ENCODE data around the gene MATN3. TPM values are rescaled to one million over a fixed set of nuclear protein-coding genes. Genes with fewer than 3 reads are reported as not detected.

The MATN3 gene
- total RNA-seq, 1 experiment from 2014 or later = 3.5 TPM

GRCh38 chr2:20040489-20041172 lies 28.2 kb upstream of the MATN3 start:
- no peaks in the 10 kb centered on the region; the same call in 1 of the 2 replicates for H3K4me1 ChIP-seq (ENCODE audit: control insufficient read depth, insufficient read depth, low read length)
- H3K27ac ChIP-seq (ENCODE audit: low read length) = no peak overlapping the region
- no peaks in the 10 kb centered on the region for H3K9me3 ChIP-seq (ENCODE audit: control insufficient read depth, insufficient read depth, low read depth, low read length)
- peaks cover 7% of the 10 kb centered on the region for H3K36me3 ChIP-seq (ENCODE audit: control insufficient read depth, insufficient read depth, low read length)
- ChIA-PET CTCF (no interaction called here), POLR2A (interaction anchor here (1.0 kb wide), 1 partner anchor 25 kb away, joined by 4 read pairs; no protein-coding TSS in a partner anchor)
- no peak overlapping the region for H3K4me3 ChIP-seq (ENCODE audit: low read depth in 2 of 2, low read length in 2 of 2)
- ATAC-seq (peak; percentile 73; the same call in 1 of the 2 replicates), DNase-seq (ENCODE audit: low read depth, low spot score) (peak; percentile 42)
- in situ Hi-C loops (cut with HindIII; ENCODE audit: low pct_unique_long_range_greater_than_20kb, low sequenced_read_pairs) = no loop called here
- H3K27me3 ChIP-seq (ENCODE audit: control insufficient read depth, insufficient read depth, low read length) = no peaks in the 10 kb centered on the region
- no peak for TF ChIP-seq CTCF (IDR thresholded peaks at IDR 0.05)
- no TSS peak for BruUV-seq (replicated peaks)
- intact Hi-C loops (cut with micrococcal nuclease; ENCODE audit: unreplicated experiment) = no loop called here

DNA sequence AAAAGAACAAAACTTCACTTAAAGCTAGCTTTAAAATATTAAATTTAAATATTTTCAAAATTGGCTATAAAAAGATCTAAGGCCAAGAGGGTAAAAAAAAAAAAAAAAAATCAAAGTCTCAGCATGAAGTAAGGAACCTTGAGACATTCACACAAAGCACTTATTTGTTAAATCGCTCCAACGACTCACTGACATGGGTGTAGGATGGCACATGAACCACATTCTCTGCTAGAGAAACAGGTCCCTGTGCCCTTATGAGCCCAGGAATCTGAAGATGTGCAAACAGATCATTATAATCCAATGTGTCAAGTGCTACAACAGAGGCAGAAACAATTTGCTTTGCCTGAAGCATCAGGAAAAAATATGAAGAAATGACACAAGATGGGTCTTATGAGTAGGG lies 25.2 kb upstream of the MATN3 start:
- no peaks in the 10 kb centered on the region for H3K27me3 ChIP-seq (ENCODE audit: control insufficient read depth, insufficient read depth, low read length)
- CTCF ChIA-PET = interaction anchor here (0.7 kb wide), 1 partner anchor 14 kb away, joined by 4 read pairs; the partner anchor contains the start of gene LAPTM4A
- H3K4me1 ChIP-seq (ENCODE audit: control insufficient read depth, insufficient read depth, low read length) = no peaks in the 10 kb centered on the region; the same call in 1 of the 2 replicates
- ATAC-seq = no peak
- no peak overlapping the region for H3K4me3 ChIP-seq (ENCODE audit: low read depth in 2 of 2, low read length in 2 of 2)
- DNase-seq (ENCODE audit: low read depth, low spot score) = no peak
- intact Hi-C loops (cut with micrococcal nuclease; ENCODE audit: unreplicated experiment) (no loop called here), in situ Hi-C loops (cut with HindIII; ENCODE audit: low pct_unique_long_range_greater_than_20kb, low sequenced_read_pairs) (no loop called here)
- BruUV-seq (replicated peaks) = no TSS peak
- POLR2A ChIA-PET = interaction anchor here (0.7 kb wide), 1 partner anchor 9 kb away, joined by 11 read pairs; no protein-coding TSS in a partner anchor
- H3K27ac ChIP-seq (ENCODE audit: low read length) = no peak overlapping the region
- no peaks in the 10 kb centered on the region for H3K9me3 ChIP-seq (ENCODE audit: control insufficient read depth, insufficient read depth, low read depth, low read length)
- TF ChIP-seq, protein P1, sequence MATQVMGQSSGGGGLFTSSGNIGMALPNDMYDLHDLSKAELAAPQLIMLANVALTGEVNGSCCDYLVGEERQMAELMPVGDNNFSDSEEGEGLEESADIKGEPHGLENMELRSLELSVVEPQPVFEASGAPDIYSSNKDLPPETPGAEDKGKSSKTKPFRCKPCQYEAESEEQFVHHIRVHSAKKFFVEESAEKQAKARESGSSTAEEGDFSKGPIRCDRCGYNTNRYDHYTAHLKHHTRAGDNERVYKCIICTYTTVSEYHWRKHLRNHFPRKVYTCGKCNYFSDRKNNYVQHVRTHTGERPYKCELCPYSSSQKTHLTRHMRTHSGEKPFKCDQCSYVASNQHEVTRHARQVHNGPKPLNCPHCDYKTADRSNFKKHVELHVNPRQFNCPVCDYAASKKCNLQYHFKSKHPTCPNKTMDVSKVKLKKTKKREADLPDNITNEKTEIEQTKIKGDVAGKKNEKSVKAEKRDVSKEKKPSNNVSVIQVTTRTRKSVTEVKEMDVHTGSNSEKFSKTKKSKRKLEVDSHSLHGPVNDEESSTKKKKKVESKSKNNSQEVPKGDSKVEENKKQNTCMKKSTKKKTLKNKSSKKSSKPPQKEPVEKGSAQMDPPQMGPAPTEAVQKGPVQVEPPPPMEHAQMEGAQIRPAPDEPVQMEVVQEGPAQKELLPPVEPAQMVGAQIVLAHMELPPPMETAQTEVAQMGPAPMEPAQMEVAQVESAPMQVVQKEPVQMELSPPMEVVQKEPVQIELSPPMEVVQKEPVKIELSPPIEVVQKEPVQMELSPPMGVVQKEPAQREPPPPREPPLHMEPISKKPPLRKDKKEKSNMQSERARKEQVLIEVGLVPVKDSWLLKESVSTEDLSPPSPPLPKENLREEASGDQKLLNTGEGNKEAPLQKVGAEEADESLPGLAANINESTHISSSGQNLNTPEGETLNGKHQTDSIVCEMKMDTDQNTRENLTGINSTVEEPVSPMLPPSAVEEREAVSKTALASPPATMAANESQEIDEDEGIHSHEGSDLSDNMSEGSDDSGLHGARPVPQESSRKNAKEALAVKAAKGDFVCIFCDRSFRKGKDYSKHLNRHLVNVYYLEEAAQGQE (IDR thresholded peaks at IDR 0.05; ENCODE audit: insufficient read depth in 1 of 2, low read depth in 2 of 2, low read length in 1 of 2) = no peak
- TF ChIP-seq TCF7L2 (IDR thresholded peaks at IDR 0.05; ENCODE audit: low read depth, low read length) (no peak), POLR2AphosphoS5 (IDR thresholded peaks at IDR 0.05; ENCODE audit: low read depth, low read length) (no peak), CTCF (IDR thresholded peaks at IDR 0.05) (no peak), SIN3A (IDR thresholded peaks at IDR 0.05; ENCODE audit: borderline replicate concordance, insufficient read depth, low read depth, low read length) (no peak)
- peaks cover 15% of the 10 kb centered on the region for H3K36me3 ChIP-seq (ENCODE audit: control insufficient read depth, insufficient read depth, low read length)

Data from Panc1 (cell line).